ENCODE results near the gene ZNF569. TPM values are rescaled to one million over a fixed set of nuclear protein-coding genes. Genes with fewer than 3 reads are reported as not detected.
"Not testable (repeated sequence)": the region's sequence is repeated elsewhere in the genome, so short reads cannot be mapped to it uniquely, and the experiment has no call there.

Gene ZNF569
- polyA plus RNA-seq, 1 donor from 2014 or later: 21.6 TPM

GRCh38 chr19:37401078-37401477, 66.2 kb downstream of the ZNF569 start:
- Histone ChIP-seq H2AFZ (ENCODE audit: low read depth, low read length) (no peak overlapping the region), H3K9me3 (ENCODE audit: low read length) (peaks cover 31% of the 10 kb centered on the region)
- no peak for TF ChIP-seq TAF1 (IDR thresholded peaks at IDR 0.05; ENCODE audit: low read depth)
- no peak for TF ChIP-seq EZH2 (IDR thresholded peaks at IDR 0.05; ENCODE audit: borderline replicate concordance, insufficient read depth, low read length, poor library complexity, severe bottlenecking)
- no peak for TF ChIP-seq SMC3 (conservative IDR thresholded peaks at IDR 0.05; ENCODE audit: poor library complexity)

DNA sequence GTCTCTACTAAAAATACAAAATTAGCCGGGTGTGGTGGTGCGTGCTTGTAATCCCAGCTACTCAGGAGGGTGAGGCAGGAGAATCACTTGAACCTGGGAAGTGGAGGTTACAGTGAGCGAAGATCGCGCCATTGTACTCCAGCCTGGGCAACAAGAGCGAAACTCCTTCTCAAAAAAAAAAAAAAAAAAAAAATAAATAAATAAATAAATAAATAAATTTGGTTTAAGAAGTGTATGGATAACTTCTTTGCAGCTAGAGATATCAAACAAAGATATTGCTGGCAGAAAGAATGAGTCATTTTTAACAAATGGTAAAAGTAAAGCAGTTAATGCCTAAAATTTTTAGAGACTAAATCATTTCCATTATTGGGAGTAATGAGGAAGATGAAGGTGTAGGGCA, 75.8 kb downstream of the ZNF569 start:
- not testable (repeated sequence) for H3F3A ChIP-seq (ENCODE audit: insufficient read depth, low read length, poor library complexity, severe bottlenecking); H4K20me1 ChIP-seq (ENCODE audit: insufficient read depth); H3K9ac ChIP-seq (ENCODE audit: low read length); H3K27me3 ChIP-seq (ENCODE audit: insufficient read depth, low read depth, low read length); H3K9me2 ChIP-seq (ENCODE audit: insufficient read depth, low read length); H3K79me2 ChIP-seq (replicated peaks; ENCODE audit: insufficient read depth, low read length); H3K27ac ChIP-seq (ENCODE audit: low read length); H2AFZ ChIP-seq (ENCODE audit: low read depth, low read length); H3K4me2 ChIP-seq (ENCODE audit: low read length); H3K4me3 ChIP-seq (ENCODE audit: low read length)
- H3K36me3 ChIP-seq (ENCODE audit: insufficient read depth, low read length): peaks cover 19% of the 10 kb centered on the region
- H3K9me3 ChIP-seq (ENCODE audit: low read length): peaks cover 43% of the 10 kb centered on the region

More at GRCh38 chr19:37401078-37401477, 66.2 kb downstream of the ZNF569 start:
- Histone ChIP-seq H3K9me2 (ENCODE audit: insufficient read depth, low read length) (no peaks in the 10 kb centered on the region), H3K9ac (ENCODE audit: low read length) (no peak overlapping the region), H3K36me3 (ENCODE audit: insufficient read depth, low read length) (no peaks in the 10 kb centered on the region), H3K79me2 (replicated peaks; ENCODE audit: insufficient read depth, low read length) (no peaks in the 10 kb centered on the region), H4K20me1 (ENCODE audit: insufficient read depth) (no peaks in the 10 kb centered on the region), H3K27ac (ENCODE audit: low read length) (no peak overlapping the region), H3K4me2 (ENCODE audit: low read length) (no peak overlapping the region), H3K27me3 (ENCODE audit: insufficient read depth, low read depth, low read length) (no peaks in the 10 kb centered on the region), H3K4me3 (ENCODE audit: low read length) (no peak overlapping the region), H3F3A (ENCODE audit: insufficient read depth, low read length, poor library complexity, severe bottlenecking) (no peaks in the 10 kb centered on the region)

- Histone ChIP-seq H3K4me3 (ENCODE audit: low read length) (no peak overlapping the region), H3K9me2 (ENCODE audit: insufficient read depth, low read length) (no peaks in the 10 kb centered on the region), H4K20me1 (ENCODE audit: insufficient read depth) (no peaks in the 10 kb centered on the region), H3K9ac (ENCODE audit: low read length) (no peak overlapping the region), H3K36me3 (ENCODE audit: insufficient read depth, low read length) (peaks cover 35% of the 10 kb centered on the region), H3K9me3 (ENCODE audit: low read length) (peaks cover 43% of the 10 kb centered on the region), H3K79me2 (replicated peaks; ENCODE audit: insufficient read depth, low read length) (no peaks in the 10 kb centered on the region), H3K27ac (ENCODE audit: low read length) (no peak overlapping the region), H3K27me3 (ENCODE audit: insufficient read depth, low read depth, low read length) (no peaks in the 10 kb centered on the region), H2AFZ (ENCODE audit: low read depth, low read length) (no peak overlapping the region), H3F3A (ENCODE audit: insufficient read depth, low read length, poor library complexity, severe bottlenecking) (no peaks in the 10 kb centered on the region), H3K4me2 (ENCODE audit: low read length) (no peak overlapping the region)
- TF ChIP-seq TAF1 (IDR thresholded peaks at IDR 0.05; ENCODE audit: low read depth) (no peak), RAD21 (conservative IDR thresholded peaks at IDR 0.05) (no peak), SMC3 (conservative IDR thresholded peaks at IDR 0.05; ENCODE audit: poor library complexity) (no peak), POLR2AphosphoS5 (IDR thresholded peaks at IDR 0.05) (no peak), REST (IDR thresholded peaks at IDR 0.05; ENCODE audit: borderline replicate concordance) (no peak), EZH2 (IDR thresholded peaks at IDR 0.05; ENCODE audit: borderline replicate concordance, insufficient read depth, low read length, poor library complexity, severe bottlenecking) (no peak), EP300 (conservative IDR thresholded peaks at IDR 0.05; ENCODE audit: poor library complexity, severe bottlenecking) (no peak), MXI1 (conservative IDR thresholded peaks at IDR 0.05; ENCODE audit: poor library complexity, severe bottlenecking) (no peak)
- TF ChIP-seq, protein P1, sequence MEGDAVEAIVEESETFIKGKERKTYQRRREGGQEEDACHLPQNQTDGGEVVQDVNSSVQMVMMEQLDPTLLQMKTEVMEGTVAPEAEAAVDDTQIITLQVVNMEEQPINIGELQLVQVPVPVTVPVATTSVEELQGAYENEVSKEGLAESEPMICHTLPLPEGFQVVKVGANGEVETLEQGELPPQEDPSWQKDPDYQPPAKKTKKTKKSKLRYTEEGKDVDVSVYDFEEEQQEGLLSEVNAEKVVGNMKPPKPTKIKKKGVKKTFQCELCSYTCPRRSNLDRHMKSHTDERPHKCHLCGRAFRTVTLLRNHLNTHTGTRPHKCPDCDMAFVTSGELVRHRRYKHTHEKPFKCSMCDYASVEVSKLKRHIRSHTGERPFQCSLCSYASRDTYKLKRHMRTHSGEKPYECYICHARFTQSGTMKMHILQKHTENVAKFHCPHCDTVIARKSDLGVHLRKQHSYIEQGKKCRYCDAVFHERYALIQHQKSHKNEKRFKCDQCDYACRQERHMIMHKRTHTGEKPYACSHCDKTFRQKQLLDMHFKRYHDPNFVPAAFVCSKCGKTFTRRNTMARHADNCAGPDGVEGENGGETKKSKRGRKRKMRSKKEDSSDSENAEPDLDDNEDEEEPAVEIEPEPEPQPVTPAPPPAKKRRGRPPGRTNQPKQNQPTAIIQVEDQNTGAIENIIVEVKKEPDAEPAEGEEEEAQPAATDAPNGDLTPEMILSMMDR (IDR thresholded peaks at IDR 0.05; ENCODE audit: poor library complexity, severe bottlenecking): no peak
Measured at GRCh38 chr19:37389234-37389633, 78.0 kb downstream of the ZNF569 start.
